ENCODE data around the gene PCID2.

- no peak for TF ChIP-seq POLR2AphosphoS5 (IDR thresholded peaks at IDR 0.05; ENCODE audit: insufficient read depth in 1 of 2, low read depth in 1 of 2)
- no peak for TF ChIP-seq CTCF (IDR thresholded peaks at IDR 0.05)
- no peak for TF ChIP-seq POLR2A (IDR thresholded peaks at IDR 0.05)
Observed at GRCh38 chr13:113145496-113145895, 63.0 kb downstream of the PCID2 start.
